IMR-90 (cell line): ENCODE results near the gene ARMC9. TPM values are rescaled to one million over a fixed set of nuclear protein-coding genes. Genes with fewer than 3 reads are reported as not detected.

ENCODE experiments used
- ATAC-seq: fragments of 200-7000 bp; cut with Tn5 transposase; 2 replicates; pipeline ENCODE4 v1.9.1; 2020; ENCODE audit warnings: low read depth, mild to moderate bottlenecking, moderate library complexity
- BruUV-seq: library from RNA; stranded (reverse); fragments of 400-500 nt; replicated peaks from 2 replicates; lab custom pipeline; 2021; lab: Mats Ljungman, UMichigan
- CTCF ChIA-PET: fragments of 300-600 bp; formaldehyde crosslinking; extraction: SDS; loops from one replicate; lab custom pipeline; 2021; ENCODE audit warnings: antibody characterized with exemption; lab: Yijun Ruan, JAX
- POLR2A ChIA-PET: fragments of 300-600 bp; sonication (Branson Sonifier 250); formaldehyde crosslinking; loops from one replicate; lab custom pipeline; 2022; ENCODE audit warnings: antibody characterized with exemption; ENCODE audit not compliant: unreplicated experiment; lab: Charles Lee
- DNase-seq: peaks from one replicate; pipeline ENCODE4 v3.0.0; 2013
- H2AFZ ChIP-seq: replicated peaks from 2 replicates; pipeline ENCODE3; 2013; ENCODE audit warnings: low read length, mild to moderate bottlenecking; ENCODE audit not compliant: poor library complexity
- H2AK5ac ChIP-seq: 2 replicates; pipeline ENCODE4 v1.6.1; 2013; ENCODE audit warnings: low read depth, low read length, inconsistent platforms
- H2AK9ac ChIP-seq: replicated peaks from 2 replicates; pipeline ENCODE3; 2013; ENCODE audit warnings: mild to moderate bottlenecking, low read depth, low read length, moderate library complexity; ENCODE audit not compliant: poor library complexity
- H2BK120ac ChIP-seq: 2 replicates; pipeline ENCODE4 v1.6.1; 2013; ENCODE audit warnings: low read depth, low read length, inconsistent platforms
- H2BK15ac ChIP-seq: 3 replicates; pipeline ENCODE4 v1.6.1; 2013; ENCODE audit warnings: low read depth, low read length, inconsistent platforms
- H2BK20ac ChIP-seq: 2 replicates; pipeline ENCODE4 v1.6.1; 2013; ENCODE audit warnings: low read depth, mild to moderate bottlenecking, inconsistent platforms, low read length, moderate library complexity
- H2BK5ac ChIP-seq: 2 replicates; pipeline ENCODE4 v1.6.1; 2013; ENCODE audit warnings: mild to moderate bottlenecking, low read depth, low read length, inconsistent platforms; ENCODE audit not compliant: poor library complexity, severe bottlenecking
- H3K14ac ChIP-seq: replicated peaks from 2 replicates; pipeline ENCODE4 v1.6.1; 2013; ENCODE audit warnings: low read depth, low read length, inconsistent platforms
- H3K18ac ChIP-seq: 2 replicates; pipeline ENCODE4 v1.6.1; 2013; ENCODE audit warnings: low read depth, low read length, control low read depth
- H3K23ac ChIP-seq: 2 replicates; pipeline ENCODE4 v1.6.1; 2013; ENCODE audit warnings: low read depth, low read length, inconsistent platforms
- H3K27ac ChIP-seq: 2 replicates; pipeline ENCODE4 v1.5.1; 2013; ENCODE audit warnings: mild to moderate bottlenecking, control low read depth, low read length; ENCODE audit not compliant: insufficient read depth
- H3K27me3 ChIP-seq: 2 replicates; pipeline ENCODE4 v1.6.1; 2013; ENCODE audit warnings: low read length; ENCODE audit not compliant: control insufficient read depth, insufficient read depth
- H3K36me3 ChIP-seq: 2 replicates; pipeline ENCODE4 v1.6.1; 2013; ENCODE audit warnings: low read length, mixed read lengths; ENCODE audit not compliant: control insufficient read depth, insufficient read depth
- H3K4ac ChIP-seq: 2 replicates; pipeline ENCODE4 v1.6.1; 2013; ENCODE audit warnings: low read depth, low read length, inconsistent platforms
- H3K4me1 ChIP-seq: 2 replicates; pipeline ENCODE4 v1.6.1; 2013; ENCODE audit warnings: low read length, mixed read lengths; ENCODE audit not compliant: control insufficient read depth, insufficient read depth
- H3K4me2 ChIP-seq: 2 replicates; pipeline ENCODE4 v1.6.1; 2013; ENCODE audit warnings: low read depth, mild to moderate bottlenecking, control low read depth, low read length, moderate library complexity
- H3K4me3 ChIP-seq: 2 replicates; pipeline ENCODE4 v1.5.1; 2013; ENCODE audit warnings: low read depth, mild to moderate bottlenecking, control low read depth, low read length, moderate library complexity; ENCODE audit not compliant: insufficient read depth
- H3K56ac ChIP-seq: 2 replicates; pipeline ENCODE4 v1.6.1; 2013; ENCODE audit warnings: low read length, inconsistent platforms; ENCODE audit not compliant: insufficient read depth; ENCODE audit errors: extremely low read depth
- H3K79me1 ChIP-seq, 2 experiments: 2 replicates each; pipeline ENCODE4 v1.6.1; 2013; ENCODE audit warnings: low read length in 2 of 2, inconsistent platforms in 1 of 2, low read depth in 1 of 2
- H3K9ac ChIP-seq: 2 replicates; pipeline ENCODE4 v1.6.1; 2013; ENCODE audit warnings: low read depth, low read length, control low read depth
- H3K9me1 ChIP-seq: 2 replicates; pipeline ENCODE4 v1.6.1; 2013; ENCODE audit warnings: low read length, inconsistent platforms; ENCODE audit not compliant: insufficient read depth
- H3K9me3 ChIP-seq: 2 replicates; pipeline ENCODE4 v1.6.1; 2013; ENCODE audit warnings: low read length; ENCODE audit not compliant: control insufficient read depth, insufficient read depth
- H4K20me1 ChIP-seq: 2 replicates; pipeline ENCODE4 v1.6.1; 2013; ENCODE audit warnings: low read length, inconsistent platforms; ENCODE audit not compliant: insufficient read depth
- H4K5ac ChIP-seq: 2 replicates; pipeline ENCODE4 v1.6.1; 2013; ENCODE audit warnings: mild to moderate bottlenecking, low read depth, low read length, control low read depth
- H4K8ac ChIP-seq, 2 experiments: 2 replicates each; pipeline ENCODE4 v1.6.1; 2013; ENCODE audit warnings: low read depth in 2 of 2, low read length in 2 of 2, control low read depth in 1 of 2, inconsistent platforms in 1 of 2
- H4K91ac ChIP-seq: 2 replicates; pipeline ENCODE4 v1.6.1; 2013; ENCODE audit warnings: low read depth, low read length, inconsistent platforms; ENCODE audit not compliant: insufficient read depth
- BHLHE40 ChIP-seq: fragments of 150-350 bp; IDR thresholded peaks from 2 replicates; pipeline ENCODE4 v1.6.1; 2016; ENCODE audit warnings: mild to moderate bottlenecking, low read depth, low read length
- CHD1 ChIP-seq: IDR thresholded peaks from 2 replicates; pipeline ENCODE4 v1.6.1; 2012; ENCODE audit warnings: low read depth, low read length, improper control_type of control experiment
- CTCF ChIP-seq: conservative IDR thresholded peaks from 2 replicates; pipeline ENCODE4 v1.5.1; 2012; ENCODE audit warnings: mild to moderate bottlenecking, low read depth, low read length, improper control_type of control experiment
- ELK1 ChIP-seq: fragments of 150-350 bp; IDR thresholded peaks from 2 replicates; pipeline ENCODE4 v1.6.1; 2016; ENCODE audit warnings: low read depth, mild to moderate bottlenecking, low read length, moderate library complexity, borderline replicate concordance
- FOS ChIP-seq: fragments of 150-350 bp; IDR thresholded peaks from 2 replicates; pipeline ENCODE4 v1.6.1; 2016; ENCODE audit warnings: low read depth, low read length
- MAFK ChIP-seq: IDR thresholded peaks from 2 replicates; pipeline ENCODE4 v1.6.1; 2012; ENCODE audit warnings: low read depth, low read length, improper control_type of control experiment
- MXI1 ChIP-seq: IDR thresholded peaks from 2 replicates; pipeline ENCODE4 v1.6.1; 2012; ENCODE audit warnings: low read depth, mild to moderate bottlenecking, low read length, moderate library complexity, borderline replicate concordance
- NFE2L2 ChIP-seq: fragments of 150-350 bp; IDR thresholded peaks from 2 replicates; pipeline ENCODE4 v1.6.1; 2016; ENCODE audit warnings: low read depth, mild to moderate bottlenecking, low read length
- RAD21 ChIP-seq: IDR thresholded peaks from 2 replicates; pipeline ENCODE4 v1.6.1; 2012; ENCODE audit warnings: low read length, improper control_type of control experiment
- RCOR1 ChIP-seq: IDR thresholded peaks from 2 replicates; pipeline ENCODE4 v1.6.1; 2012; ENCODE audit warnings: mild to moderate bottlenecking, low read length, improper control_type of control experiment; ENCODE audit not compliant: insufficient replicate concordance
- SMC3 ChIP-seq: fragments of 150-350 bp; IDR thresholded peaks from 2 replicates; pipeline ENCODE4 v1.6.1; 2016; ENCODE audit warnings: low read depth, mild to moderate bottlenecking, antibody characterized with exemption, low read length, moderate library complexity
- USF2 ChIP-seq: fragments of 150-350 bp; IDR thresholded peaks from 2 replicates; pipeline ENCODE4 v1.6.1; 2017; ENCODE audit warnings: mild to moderate bottlenecking, antibody characterized with exemption, low read length, low read depth
- WGBS, 2 experiments: methylation state at CpG; one replicate each; pipeline versions ENCODE4 v1.1.5 to v1.1.7; 2013; ENCODE audit warnings: missing lambda C conversion rate in 2 of 2; ENCODE audit not compliant: insufficient read length in 1 of 2; ENCODE audit errors: extremely low coverage in 2 of 2; 5-methylcytosine and 5-hydroxymethylcytosine counted together
- dilution Hi-C: fragments of 300-500 bp; cut with HindIII; formaldehyde crosslinking; loops from one replicate; pipeline ENCODE4 v1.14.3; 2018; ENCODE audit warnings: low sequenced_read_pairs; ENCODE audit not compliant: unreplicated experiment
- in situ Hi-C: fragments of 300-500 bp; cut with MboI; formaldehyde crosslinking; loops from 3 replicates; pipeline ENCODE4 v1.14.3; 2019; ENCODE audit warnings: low sequenced_read_pairs, inconsistent platforms, mixed read lengths
- intact Hi-C: fragments of 100-400 bp; cut with micrococcal nuclease; formaldehyde crosslinking; loops from 2 replicates; pipeline ENCODE4 v1.10.0; 2022
- polyA plus RNA-seq, 3 experiments: library from polyadenylated mRNA; depleted of rRNA; stranded (reverse); fragments of >200 nt; gene quantifications; 2 replicates each; pipeline ENCODE4 v1.2.3, GENCODE V29; 2012; ENCODE audit warnings: low replicate concordance in 1 of 3
- total RNA-seq: library from RNA; depleted of rRNA; stranded (reverse); fragments of >200 nt; gene quantifications from 2 replicates; pipeline ENCODE4 v1.2.3, GENCODE V29; 2012

ARMC9 gene
- total and polyA plus RNA-seq, 2 of the 4 experiments (the other 2 are of a cell fraction): 36.0 to 46.6 TPM

GRCh38 chr2:231228223-231228622, 29.8 kb downstream of the ARMC9 start:
- H3K9me1 ChIP-seq: peaks cover 8% of the 10 kb centered on the region; the same call in 1 of the 2 replicates
- no peaks in the 10 kb centered on the region for H4K20me1 ChIP-seq
- no CpG with 5 or more reads among the region's 9 CpGs for WGBS, 2 experiments
- no peak overlapping the region for H3K23ac ChIP-seq
- ATAC-seq: no peak
- H3K4me1 ChIP-seq: peaks cover 15% of the 10 kb centered on the region
- H3K18ac ChIP-seq: peak overlapping the region; percentile 36; the same call in 1 of the 2 replicates
- dilution Hi-C loops: no loop called here
- no peak overlapping the region for H3K56ac ChIP-seq
- CTCF ChIA-PET: interaction anchor here (1.1 to 1.6 kb wide), 2 partner anchors 16 to 117 kb away, joined by 6 to 7 read pairs; no protein-coding TSS in a partner anchor
- no peak overlapping the region for H2AK9ac ChIP-seq
- H2BK20ac ChIP-seq: peak overlapping the region; percentile 17; the same call in 1 of the 2 replicates
- H3K4me3 ChIP-seq: no peak overlapping the region
- peak overlapping the region; percentile 32; the same call in 1 of the 2 replicates for H3K14ac ChIP-seq
- peak overlapping the region in 1 of 2 experiments; percentile 62; a peak in 1 of 4 replicates for H4K8ac ChIP-seq
- no TSS peak for BruUV-seq
- intact Hi-C loops: no loop called here
- no peak overlapping the region for H3K9ac ChIP-seq
- POLR2A ChIA-PET: no interaction called here
- peaks cover 7% of the 10 kb centered on the region; the same call in 1 of the 2 replicates for H3K36me3 ChIP-seq
- H2BK120ac ChIP-seq: peak overlapping the region; percentile 31; the same call in 1 of the 2 replicates
- no peak overlapping the region for H3K4me2 ChIP-seq
- in situ Hi-C loops: loop anchor here (5.0 kb wide), 1 partner anchor 184 kb away; no protein-coding TSS in a partner anchor
- peak overlapping the region; percentile 71; the same call in 1 of the 2 replicates for H2AK5ac ChIP-seq
- no peaks in the 10 kb centered on the region for H3K9me3 ChIP-seq
- no peaks in the 10 kb centered on the region for H3K27me3 ChIP-seq
- H2BK15ac ChIP-seq: no peak overlapping the region
- TF ChIP-seq ELK1: no peak
- TF ChIP-seq NFE2L2: no peak
- no peak for TF ChIP-seq CHD1
- TF ChIP-seq RCOR1: no peak
- no peak for TF ChIP-seq CTCF
- TF ChIP-seq MXI1: no peak
- no peak for TF ChIP-seq FOS
- TF ChIP-seq BHLHE40: no peak
- TF ChIP-seq USF2: no peak
- no peak for TF ChIP-seq MAFK
- no peak for TF ChIP-seq SMC3
- TF ChIP-seq RAD21: no peak
- no peak for DNase-seq
- H4K91ac ChIP-seq: peak overlapping the region; percentile 48
- peak overlapping the region; percentile 66 for H3K4ac ChIP-seq
- H2AFZ ChIP-seq: no peak overlapping the region
- H2BK5ac ChIP-seq: no peak overlapping the region
- H4K5ac ChIP-seq: peak overlapping the region; percentile 60
- peaks cover 0 to 10% of the 10 kb centered on the region in 2 experiments; a peak in 1 of 4 replicates for H3K79me1 ChIP-seq
- no peak overlapping the region; the same call in 1 of the 2 replicates for H3K27ac ChIP-seq
